ENCODE data around the gene GSS.

The GSS gene

GRCh38 chr20:34978092-34978744 is 22.6 kb upstream of the GSS start:
- DNase-seq (ENCODE audit: low read depth): no peak

GRCh38 chr20:34977365-34978091 is 21.9 kb upstream of the GSS start:
- no peak for DNase-seq (ENCODE audit: low read depth)

DNA sequence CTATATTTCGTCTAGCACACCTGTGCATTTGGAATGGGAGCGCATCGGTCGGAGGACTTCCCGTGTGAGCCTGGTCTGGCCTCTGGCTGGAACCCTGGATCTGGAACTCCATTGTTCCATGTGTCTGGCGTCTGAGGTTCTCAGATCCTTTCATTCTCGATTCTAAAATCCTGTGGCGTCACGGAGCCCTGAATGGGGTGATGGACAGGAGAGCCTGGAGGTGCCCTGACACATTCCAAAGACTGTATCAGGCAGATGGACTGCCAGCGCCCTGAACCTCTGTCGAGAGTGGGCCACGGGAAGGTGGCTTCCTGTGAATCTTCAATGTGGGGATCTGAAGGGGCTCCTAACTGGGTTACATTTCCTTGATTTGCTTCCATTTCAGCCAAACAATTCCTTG is 20.7 kb upstream of the GSS start:
- no peak for DNase-seq (ENCODE audit: low read depth)

- no peak for DNase-seq (ENCODE audit: low read depth)
Observed at GRCh38 chr20:34974246-34974645, 18.6 kb upstream of the GSS start.

DNA sequence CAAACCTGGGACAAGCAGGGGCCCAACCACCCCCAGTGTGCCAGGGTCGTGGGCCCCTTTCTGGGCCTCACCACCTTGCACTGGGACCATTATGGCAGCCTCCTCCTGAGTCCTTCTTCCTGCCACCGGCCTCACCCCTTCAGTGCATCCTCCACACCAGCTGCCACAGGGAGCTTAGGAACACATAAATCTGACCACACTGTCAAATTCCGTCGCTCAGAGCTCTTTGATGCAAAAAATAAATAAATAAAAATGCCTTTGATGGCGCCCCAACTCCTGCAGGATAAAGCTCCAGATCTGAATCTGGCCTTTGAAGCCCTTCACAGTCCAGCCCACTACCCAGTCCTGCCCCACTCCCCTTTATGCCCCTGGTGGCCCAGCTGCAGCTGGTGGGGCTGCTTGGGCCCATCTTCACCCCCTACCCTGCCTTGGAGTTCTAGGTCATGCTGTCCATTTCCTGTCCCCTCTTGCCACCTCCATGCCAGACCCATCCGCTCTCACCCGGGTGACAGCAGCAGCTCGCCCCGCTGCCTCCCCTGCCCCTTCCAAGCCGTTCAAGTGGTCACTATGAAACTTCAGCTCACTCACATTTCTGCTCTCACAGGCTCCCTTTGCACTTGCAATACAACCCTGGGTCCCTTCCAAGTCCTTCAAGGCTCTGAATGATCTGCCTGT is 16.1 kb upstream of the GSS start:
- DNase-seq (ENCODE audit: low read depth): no peak

GRCh38 chr20:34970846-34971560 is 15.4 kb upstream of the GSS start:
- DNase-seq (ENCODE audit: low read depth): no peak

DNA sequence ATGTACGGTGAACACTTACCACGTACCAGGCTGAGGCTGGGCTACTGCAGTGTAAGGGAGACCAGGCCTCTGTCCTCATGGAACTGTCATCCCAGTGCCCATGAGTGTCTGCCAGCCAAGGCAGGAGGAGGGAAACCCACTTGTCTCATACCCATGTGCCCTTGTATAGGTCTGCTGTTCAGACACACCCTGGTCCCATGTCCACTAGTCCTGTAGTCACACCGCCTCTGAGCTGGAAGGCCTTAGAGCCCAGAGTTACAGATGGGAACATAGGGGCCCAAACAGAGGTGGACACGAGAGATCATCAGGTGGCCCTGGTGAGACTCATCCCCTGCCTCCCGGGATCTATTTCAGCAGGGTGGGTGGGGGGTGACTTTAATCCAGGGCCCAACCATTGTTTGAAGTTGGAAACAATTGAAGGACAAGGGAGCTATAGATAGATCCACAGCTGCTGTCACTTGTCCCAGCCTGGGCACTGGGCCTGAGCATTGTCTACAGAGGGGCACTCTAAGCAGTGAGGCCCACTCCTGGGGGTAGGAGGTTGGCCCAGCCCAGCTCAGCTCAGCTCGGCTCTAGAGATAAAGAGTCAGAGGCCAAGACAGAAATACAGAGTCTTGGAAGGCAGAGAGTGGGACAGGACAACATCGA is 14.7 kb upstream of the GSS start:
- no peak for DNase-seq (ENCODE audit: low read depth)

DNA sequence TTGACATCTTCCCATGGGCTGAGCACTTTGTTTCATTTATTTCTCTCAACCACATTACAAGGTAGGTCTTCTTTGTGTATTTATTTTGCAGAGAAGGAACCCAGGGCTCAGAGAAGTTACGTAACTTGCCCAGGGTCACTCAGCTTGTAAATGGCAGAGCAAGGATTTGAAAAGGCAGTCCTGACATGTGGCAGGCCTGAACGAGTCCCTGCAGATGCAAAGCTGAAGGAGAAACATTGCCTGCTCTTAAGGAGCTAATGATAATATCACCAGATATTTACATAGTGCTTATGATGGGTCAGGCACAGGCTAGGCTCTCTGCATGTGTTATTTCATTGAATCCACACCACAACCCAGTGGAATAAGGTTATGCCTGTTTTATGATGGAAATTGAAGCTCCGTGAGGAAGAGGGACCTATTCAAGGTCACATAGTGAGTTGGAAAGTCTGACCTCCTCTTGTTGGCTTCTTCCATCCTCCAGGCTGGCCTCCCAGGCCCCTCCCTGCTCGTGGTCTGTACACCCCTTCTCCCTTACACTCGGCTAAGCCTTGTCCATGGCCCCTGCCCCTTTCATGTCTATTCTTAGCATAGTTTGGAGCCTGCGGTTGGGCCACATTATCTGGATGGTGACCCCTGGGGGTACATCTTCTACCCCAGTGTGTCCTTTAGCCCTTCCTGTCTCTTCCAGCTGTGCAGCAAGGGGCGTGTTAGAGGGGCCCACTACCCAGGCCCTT is 12.6 kb upstream of the GSS start:
- DNase-seq (ENCODE audit: low read depth): no peak

DNA sequence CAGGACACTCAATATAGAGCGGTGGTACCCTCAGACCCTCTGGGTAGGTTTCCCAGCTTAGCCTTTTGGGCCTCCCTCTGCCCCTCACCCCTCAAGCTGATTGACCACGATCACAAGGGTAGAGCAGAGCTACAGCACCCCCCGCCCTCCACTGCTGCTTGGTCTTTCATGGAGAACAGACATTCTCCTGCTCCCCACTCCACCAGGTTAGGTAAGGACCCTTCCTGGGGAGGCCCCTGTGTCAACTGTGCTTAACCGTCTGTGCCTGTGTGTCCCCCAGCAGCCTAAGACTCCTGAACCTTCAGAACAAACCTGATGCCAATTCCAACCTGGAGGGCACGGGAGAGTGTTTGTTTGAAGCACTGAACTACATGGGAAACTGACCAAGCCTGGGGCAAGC is 11.8 kb upstream of the GSS start:
- no peak for DNase-seq (ENCODE audit: low read depth)

- DNase-seq (ENCODE audit: low read depth): no peak
Observed at GRCh38 chr20:34965051-34965450, 9.4 kb upstream of the GSS start.

GRCh38 chr20:34964486-34964885 is 8.9 kb upstream of the GSS start:
- DNase-seq (ENCODE audit: low read depth): no peak

DNA sequence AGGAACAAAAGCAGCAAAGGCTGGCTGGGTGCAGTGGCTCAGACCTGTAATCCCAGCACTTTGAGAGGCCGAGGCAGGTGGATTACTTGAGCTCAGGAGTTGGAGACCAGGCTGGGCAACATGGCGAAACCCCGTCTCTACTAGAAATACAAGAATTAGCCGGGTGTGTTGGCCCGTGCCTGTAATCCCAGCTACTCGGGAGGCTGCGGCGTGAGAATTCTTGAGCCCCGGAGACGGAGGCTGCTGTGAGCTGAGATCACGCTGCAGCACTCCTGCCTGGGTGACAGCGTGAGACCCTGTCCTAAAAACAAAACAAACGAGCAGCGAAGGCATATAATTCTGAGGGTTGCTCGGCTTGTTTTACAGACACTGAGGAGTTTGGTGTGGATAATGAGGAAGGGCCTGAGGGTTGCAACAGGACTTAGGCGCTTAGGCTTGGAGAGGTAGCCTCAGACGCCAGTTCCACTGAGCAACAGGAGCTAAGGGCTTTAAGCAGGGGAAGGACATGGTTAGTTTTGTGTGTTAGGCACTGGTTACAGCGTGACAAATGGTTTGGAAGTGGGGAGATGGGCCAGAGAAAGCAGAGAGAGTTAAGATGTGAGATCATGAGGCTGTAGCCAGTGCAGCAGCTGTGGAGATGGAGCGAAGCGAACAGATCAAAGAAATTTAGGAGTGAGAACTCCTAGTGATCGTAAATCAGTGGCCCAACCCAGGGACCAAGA is 1.3 kb upstream of the GSS start:
- no peak for DNase-seq (ENCODE audit: low read depth)

- no peak for DNase-seq (ENCODE audit: low read depth)
Observed at GRCh38 chr20:34956041-34956458, 444 bp upstream of the GSS start.

GRCh38 chr20:34954904-34955230 is 739 bp downstream of the GSS start:
- DNase-seq (ENCODE audit: low read depth): no peak

DNA sequence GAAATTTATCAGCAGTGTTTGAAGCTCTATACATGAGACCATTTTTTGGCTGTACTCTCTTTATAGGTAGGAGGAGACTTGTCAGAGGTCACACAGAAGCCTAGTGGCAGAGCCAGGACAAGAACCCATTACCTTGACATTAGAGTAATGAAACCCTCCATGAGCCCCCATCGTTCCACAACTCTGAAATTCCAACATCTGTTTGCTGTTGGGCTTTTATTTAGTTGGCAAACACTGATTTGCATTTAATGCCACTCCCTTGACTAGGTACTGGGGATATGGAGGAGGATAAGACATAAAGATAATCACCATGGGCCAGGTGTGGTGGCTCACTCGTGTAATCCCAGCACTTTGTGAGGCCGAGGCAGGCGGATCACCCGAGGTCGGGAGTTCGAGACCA is 1.6 kb downstream of the GSS start:
- DNase-seq (ENCODE audit: low read depth): no peak

DNA sequence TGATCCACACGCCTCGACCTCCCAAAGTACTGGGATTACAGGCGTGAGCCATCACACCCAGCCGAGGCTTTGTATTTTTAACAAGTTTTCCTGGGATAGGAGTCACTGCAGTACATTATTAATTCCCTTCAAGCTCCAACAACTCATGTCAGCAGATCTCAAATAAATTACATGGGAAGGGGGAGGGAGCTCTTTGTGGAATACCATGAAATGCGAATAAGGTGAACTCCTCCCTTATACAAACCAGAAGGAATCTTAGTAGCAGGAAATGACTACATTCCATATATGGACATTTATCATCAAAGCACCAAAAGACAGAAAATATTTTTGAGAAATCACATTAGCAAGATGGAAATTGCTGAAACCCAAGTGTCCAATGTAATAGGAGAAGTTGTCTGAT is 2.9 kb downstream of the GSS start:
- no peak for DNase-seq (ENCODE audit: low read depth)

- DNase-seq (ENCODE audit: low read depth): no peak
Observed at GRCh38 chr20:34951652-34952051, 4.0 kb downstream of the GSS start.

DNA sequence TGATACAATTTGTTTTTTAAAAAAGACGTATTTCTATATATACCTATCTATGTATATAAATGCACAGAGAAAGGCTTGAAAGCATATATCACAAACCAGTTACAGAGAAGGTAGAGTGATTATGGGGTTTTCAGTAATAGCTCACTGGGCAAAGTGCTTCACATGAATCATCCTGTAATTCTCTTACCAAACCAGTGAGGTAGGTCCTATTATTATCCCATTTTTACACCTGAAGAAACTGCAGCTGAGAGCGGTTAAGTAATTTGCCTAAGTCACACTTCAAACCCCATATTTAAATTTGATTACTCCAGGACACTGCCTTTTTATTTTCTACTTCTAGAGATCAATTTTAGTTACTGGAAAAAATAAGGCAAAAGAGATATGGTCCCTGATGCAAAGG is 4.4 kb downstream of the GSS start:
- DNase-seq (ENCODE audit: low read depth): no peak

DNA sequence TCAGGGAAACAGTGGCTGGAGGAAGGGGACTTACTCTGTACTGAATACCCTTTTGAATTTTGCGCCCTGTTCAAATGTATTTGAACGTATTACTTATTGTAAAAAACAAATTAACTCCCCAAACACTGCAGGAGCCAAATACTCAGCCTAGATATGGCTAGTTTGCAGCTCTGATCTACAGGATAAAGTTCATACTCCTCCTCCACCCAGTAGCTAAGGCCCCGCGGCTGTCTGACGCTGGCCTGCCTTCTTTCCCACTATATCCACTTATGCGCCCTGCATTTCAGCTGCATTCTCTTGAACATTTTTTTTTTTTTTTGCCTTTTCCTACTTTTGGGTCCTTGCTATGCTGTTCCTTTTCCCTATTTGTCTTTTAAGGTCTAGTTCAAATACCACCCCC is 6.5 kb downstream of the GSS start:
- no peak for DNase-seq (ENCODE audit: low read depth)

DNA sequence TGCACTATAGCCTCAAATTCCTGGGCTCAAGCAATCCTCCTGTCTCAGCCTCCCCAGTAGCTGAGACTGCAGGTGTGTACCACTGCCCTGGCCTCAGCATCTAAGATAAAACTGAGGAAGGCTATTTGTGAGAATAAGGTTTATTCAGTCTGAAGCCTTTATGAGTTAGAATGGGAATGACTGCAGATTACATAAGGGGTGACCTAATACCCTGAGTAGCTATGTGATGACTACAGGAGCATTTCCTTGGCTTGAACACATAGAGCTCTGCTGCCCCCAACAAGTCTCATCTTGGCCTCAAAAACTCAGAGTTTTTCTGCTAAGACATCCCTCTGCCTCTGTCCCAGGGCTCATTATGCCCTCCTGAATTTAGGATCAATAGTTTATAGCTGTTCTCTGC is 7.6 kb downstream of the GSS start:
- no peak for DNase-seq (ENCODE audit: low read depth)

DNA sequence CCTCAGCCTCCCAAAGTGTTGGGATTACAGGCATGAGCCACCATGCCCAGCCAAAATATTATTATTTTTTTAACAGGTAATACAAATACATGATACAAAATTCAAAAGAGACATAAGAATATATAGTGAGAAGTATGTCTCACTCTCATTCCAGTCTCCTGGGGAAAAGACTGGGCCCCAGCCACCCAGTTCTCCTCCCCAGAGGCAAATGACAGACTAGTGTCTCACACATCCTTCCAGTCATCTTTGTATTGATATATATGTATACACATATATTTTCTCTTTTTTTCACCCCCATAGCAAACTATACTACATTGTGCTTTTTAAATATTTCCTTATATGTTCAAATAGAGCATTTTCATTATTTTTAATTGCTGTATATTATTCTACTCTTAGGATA is 8.3 kb downstream of the GSS start:
- no peak for DNase-seq (ENCODE audit: low read depth)

All from stimulated activated CD8-positive, alpha-beta memory T cell treated with anti-CD3 and anti-CD28 coated beads, Interleukin-12 subunit alpha, Interleukin-12 subunit beta, amount 100 ng/mL, for 1 hour (primary cell).